K562 (cell line): ENCODE measurements around the gene SLC25A4. TPM values are rescaled to one million over a fixed set of nuclear protein-coding genes. Genes with fewer than 3 reads are reported as not detected.

Source experiments
- ATAC-seq: fragments of 200-7000 bp; cut with Tn5 transposase; 3 replicates; pipeline ENCODE4 v1.9.1; 2020; ENCODE audit warnings: moderate library complexity
- BruUV-seq: library from RNA; stranded (reverse); fragments of 400-500 nt; replicated peaks from 2 replicates; lab custom pipeline; 2021; lab: Mats Ljungman, UMichigan
- CTCF ChIA-PET: fragments of 300-600 bp; formaldehyde crosslinking; extraction: SDS; loops from one replicate; lab custom pipeline; 2021; ENCODE audit warnings: low intra/inter-chr PET ratio; lab: Yijun Ruan, JAX
- POLR2A ChIA-PET: fragments of 300-600, 350-650 bp; sonication (Branson Sonifier 250); formaldehyde crosslinking; extraction: SDS; loops from one replicate; lab custom pipeline; 2021; ENCODE audit warnings: antibody characterized with exemption, inconsistent platforms; lab: Yijun Ruan, JAX
- DNase-seq, 4 experiments: peaks; one replicate each; pipeline versions ENCODE4 v3.0.0 to v3.0.0-alpha.2; 2011 to 2018; ENCODE audit warnings: low spot score in 3 of 4, mixed read lengths in 3 of 4; ENCODE audit errors: extremely low read depth in 1 of 4
- FAIRE-seq: peaks from 2 replicates; lab custom pipeline; 2011; peaks lifted over from hg19 to GRCh38; lab: Jason Lieb, UNC
- H2AFZ ChIP-seq: 2 replicates; pipeline ENCODE4 v1.6.0; 2011; ENCODE audit warnings: low read depth, low read length, control low read depth, inconsistent platforms
- H3K27ac ChIP-seq: fragments of 200-600 bp; 3 replicates; pipeline ENCODE4 v1.8.0; 2011; ENCODE audit warnings: low read depth, mild to moderate bottlenecking, control low read depth, inconsistent platforms, low read length, moderate library complexity, mixed read lengths; ENCODE audit errors: extremely low read depth
- H3K27me3 ChIP-seq, 2 experiments: fragments of 300-600 bp in 1 of 2; 2 replicates in 1 of 2; 3 replicates in 1 of 2; pipeline versions ENCODE4 v1.6.0 to v1.8.0; 2011; ENCODE audit warnings: inconsistent platforms in 2 of 2, low read length in 2 of 2, mild to moderate bottlenecking in 1 of 2, mixed read lengths in 1 of 2, moderate library complexity in 1 of 2; ENCODE audit not compliant: control insufficient read depth in 2 of 2, insufficient read depth in 2 of 2
- H3K36me3 ChIP-seq: fragments of 300-600 bp; 3 replicates; pipeline ENCODE4 v1.8.0; 2011; ENCODE audit warnings: mild to moderate bottlenecking, low read length, inconsistent platforms; ENCODE audit not compliant: control insufficient read depth, insufficient read depth
- H3K4me1 ChIP-seq, 2 experiments: fragments of 200-600 bp in 1 of 2; replicated peaks in 1 of 2; 2 replicates in 1 of 2; 3 replicates in 1 of 2; pipeline versions ENCODE4 v1.5.1 to v1.8.0; 2011; ENCODE audit warnings: inconsistent platforms in 2 of 2, low read length in 2 of 2, mild to moderate bottlenecking in 1 of 2, mixed read lengths in 1 of 2, moderate library complexity in 1 of 2; ENCODE audit not compliant: control insufficient read depth in 2 of 2, insufficient read depth in 2 of 2
- H3K4me2 ChIP-seq: 2 replicates; pipeline ENCODE4 v1.6.1; 2011; ENCODE audit warnings: low read length, control low read depth, inconsistent platforms, mixed read lengths; ENCODE audit not compliant: insufficient read depth
- H3K4me3 ChIP-seq: fragments of 200-600 bp; sonication (generic), shearing (Covaris generic); 2 replicates; pipeline ENCODE4 v1.5.1; 2016; ENCODE audit warnings: control low read depth, inconsistent platforms
- H3K79me2 ChIP-seq: fragments of 200-600 bp; 3 replicates; pipeline ENCODE4 v1.8.0; 2011; ENCODE audit warnings: low read length, inconsistent platforms; ENCODE audit not compliant: control insufficient read depth, insufficient read depth
- H3K9ac ChIP-seq, 2 experiments: 2 replicates each; pipeline versions ENCODE4 v1.6.0 to v1.6.1; 2011; ENCODE audit warnings: low read depth in 2 of 2, low read length in 2 of 2, control low read depth in 1 of 2, inconsistent platforms in 1 of 2, mild to moderate bottlenecking in 1 of 2, mixed read lengths in 1 of 2; ENCODE audit not compliant: insufficient read depth in 1 of 2
- H3K9me1 ChIP-seq: one replicate; pipeline ENCODE4 v1.6.0; 2011; ENCODE audit warnings: inconsistent platforms, mild to moderate bottlenecking, low read length, moderate library complexity; ENCODE audit not compliant: control insufficient read depth, insufficient read depth
- H3K9me3 ChIP-seq: replicated peaks from 2 replicates; pipeline ENCODE4 v1.5.1; 2011; ENCODE audit warnings: low read depth, low read length, inconsistent platforms; ENCODE audit not compliant: control insufficient read depth, insufficient read depth
- H4K20me1 ChIP-seq: replicated peaks from 2 replicates; pipeline ENCODE4 v1.6.1; 2011; ENCODE audit warnings: low read length, inconsistent platforms, mixed read lengths; ENCODE audit not compliant: control insufficient read depth, insufficient read depth
- EP400 ChIP-seq: fragments of 450-650 bp; IDR thresholded peaks from 2 replicates; pipeline ENCODE4 v1.6.1; 2017; ENCODE audit warnings: antibody characterized with exemption, mild to moderate bottlenecking, moderate library complexity
- IFI16 ChIP-seq: fragments of 250-450 bp; sonication (Bioruptor Pico); IDR thresholded peaks from 2 replicates; pipeline ENCODE4 v2.1.2; 2022; ENCODE audit warnings: mild to moderate bottlenecking, inconsistent platforms
- KDM1A ChIP-seq, 2 experiments: fragments of 450-650 bp; IDR thresholded peaks; 2 replicates each; pipeline ENCODE4 v1.6.1; 2016; ENCODE audit warnings: mild to moderate bottlenecking in 2 of 2
- MAFF ChIP-seq: IDR thresholded peaks from 2 replicates; pipeline ENCODE4 v1.6.1; 2012; ENCODE audit warnings: low read length, improper control_type of control experiment
- NFE2L1 ChIP-seq: fragments of 450-650 bp; IDR thresholded peaks from 2 replicates; pipeline ENCODE4 v1.6.1; 2016; ENCODE audit warnings: missing genetic modification characterization, low read depth, mild to moderate bottlenecking, missing compliant biosample characterization, moderate library complexity, borderline replicate concordance
- SMAD3 ChIP-seq: fragments of 450-650 bp; formaldehyde crosslinking; conservative IDR thresholded peaks from 2 replicates; pipeline ENCODE4 v1.4.0; 2020; ENCODE audit warnings: mild to moderate bottlenecking
- ZNF518B ChIP-seq: fragments of 250-450 bp; sonication (Bioruptor Pico); IDR thresholded peaks from 2 replicates; pipeline ENCODE4 v1.5.0; 2021; ENCODE audit warnings: mild to moderate bottlenecking, moderate library complexity
- WGBS: fragments of 100-300 bp; shearing (Covaris generic); methylation state at CpG from one replicate; pipeline ENCODE4 v1.1.6; 2016; ENCODE audit warnings: low coverage, mixed read lengths; ENCODE audit not compliant: insufficient coverage; ENCODE audit errors: missing lambda C conversion rate; 5-methylcytosine and 5-hydroxymethylcytosine counted together
- in situ Hi-C: fragments of 300-500 bp; cut with MboI; formaldehyde crosslinking; loops from 4 replicates; pipeline ENCODE4 v1.15.0; 2018; ENCODE audit warnings: inconsistent platforms, mixed read lengths
- intact Hi-C: fragments of 100-400 bp; cut with micrococcal nuclease; formaldehyde crosslinking; loops from 2 replicates; pipeline ENCODE4 v1.14.2; 2022
- polyA plus RNA-seq, 8 experiments: library from polyadenylated mRNA; depleted of rRNA in 4 of 8; stranded (reverse) in 5 of 8; unstranded in 3 of 8; fragments of >200 nt; fragmentation: Nextera tagmentation in 2 of 8; fragmentation: Illumina TruSeq in 1 of 8; extraction: Ambion mirVana in 2 of 8; extraction: Trizol in 1 of 8; gene quantifications; 2 replicates each; pipeline versions ENCODE4 v1.2.1 to v1.2.3, GENCODE V29; 2011 to 2014; ENCODE audit warnings: inconsistent platforms in 1 of 8, missing spikeins in 1 of 8
- total RNA-seq, 7 experiments: library from RNA; depleted of rRNA in 6 of 7; stranded (reverse); fragments of >200 nt in 6 of 7; fragmentation: Illumina TruSeq in 2 of 7; extraction: Trizol in 2 of 7; gene quantifications; 2 replicates each; pipeline versions ENCODE4 v1.2.1 to v1.2.3, GENCODE V29; 2011 to 2021; ENCODE audit warnings: low replicate concordance in 1 of 7

SLC25A4 gene
- total and polyA plus RNA-seq, 9 of the 15 experiments (the other 6 are each of a cell fraction or from before 2014, with no cell fraction given) = 8.3 to 28.6 (median 19.5) TPM

- TF ChIP-seq ZNF518B (CRISPR knock-in tag) (no peak), NFE2L1 (tag) (no peak), EP400 (no peak), SMAD3 (CRISPR knock-in tag) (no peak), IFI16 (no peak), MAFF (no peak), KDM1A (IDR thresholded peaks at IDR 0.05) (no peak)
These were observed 32.7 kb upstream of the SLC25A4 start (continued) for GRCh38 chr4:185110375-185110823.

- Histone ChIP-seq H3K4me2 (no peak overlapping the region), H3K79me2 (no peaks in the 10 kb centered on the region), H3K27me3 (no peaks in the 10 kb centered on the region), H2AFZ (no peak overlapping the region), H3K4me3 (no peak overlapping the region), H3K9me1 (no peaks in the 10 kb centered on the region), H3K9ac (no peak overlapping the region), H3K4me1 (peaks cover 8 to 14% of the 10 kb centered on the region in 2 experiments; a peak in 4 of 5 replicates), H3K9me3 (no peaks in the 10 kb centered on the region), H3K36me3 (no peaks in the 10 kb centered on the region), H3K27ac (no peak overlapping the region), H4K20me1 (no peaks in the 10 kb centered on the region)
- no TSS peak for BruUV-seq
- 22% methylated on average over 2 of the region's 2 CpGs for WGBS
- FAIRE-seq = peak; percentile 78
- peak; percentile 60 for ATAC-seq
- CTCF ChIA-PET = no interaction called here
- intact Hi-C loops (no loop called here), in situ Hi-C loops (no loop called here)
- POLR2A ChIA-PET = no interaction called here
- peak in 2 of 4 experiments; percentile 49 to 65 for DNase-seq
These were observed 31.0 kb upstream of the SLC25A4 start for GRCh38 chr4:185112104-185112503.
